Measurements from ENCODE around the gene SPATA21.

DNA sequence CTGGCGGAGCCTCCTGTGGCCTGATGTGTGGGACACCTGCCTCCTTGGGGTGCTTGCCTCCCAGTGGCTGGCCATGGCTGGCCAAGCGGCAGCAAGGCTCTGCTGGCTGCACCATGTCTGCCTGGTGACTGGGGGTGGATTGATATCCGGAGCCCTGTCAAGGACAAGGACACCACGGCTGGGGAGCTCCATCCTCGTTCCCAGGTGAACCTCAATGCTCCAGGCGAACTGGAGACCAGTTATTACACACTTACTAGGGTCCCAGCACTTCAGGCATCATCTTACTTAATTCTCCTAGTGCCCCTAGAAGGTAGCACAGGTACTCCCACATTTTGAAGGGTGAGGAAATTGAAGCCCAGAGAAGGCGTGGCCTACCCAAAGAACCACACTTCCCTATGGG, 15.2 kb downstream of the SPATA21 start:
- TF ChIP-seq HOXA7 (CRISPR knock-in tag; IDR thresholded peaks at IDR 0.05): no peak
- TF ChIP-seq CTCF (IDR thresholded peaks at IDR 0.05): no peak
- no peak for TF ChIP-seq POLR2A (IDR thresholded peaks at IDR 0.05; ENCODE audit: low read length)
- TF ChIP-seq E2F6 (IDR thresholded peaks at IDR 0.05; ENCODE audit: borderline replicate concordance, low read depth): no peak
